B cell (primary cell): Measurements from ENCODE around the gene C20orf141. TPM values are rescaled to one million over a fixed set of nuclear protein-coding genes. Genes with fewer than 3 reads are reported as not detected.

Source experiments
- ATAC-seq: fragments of 200-7000 bp; cut with Tn5 transposase; one replicate; pipeline ENCODE4 v1.10.0; 2021; ENCODE audit warnings: low read depth, mild to moderate bottlenecking, moderate number of reproducible peaks, moderate library complexity
- CTCF ChIA-PET: fragments of 350-600 bp; sonication (Branson Sonifier 250); formaldehyde crosslinking; loops from one replicate; lab custom pipeline; 2021; ENCODE audit warnings: antibody characterized with exemption, inconsistent platforms; lab: Charles Lee
- POLR2A ChIA-PET: fragments of 350-600 bp; sonication (Branson Sonifier 250); formaldehyde crosslinking; loops from one replicate; lab custom pipeline; 2021; ENCODE audit warnings: antibody characterized with exemption; lab: Charles Lee
- DNase-seq: peaks from one replicate; pipeline ENCODE4 v3.0.0; 2013
- H2AFZ ChIP-seq: 2 replicates; pipeline ENCODE4 v1.6.1; 2012; ENCODE audit warnings: mild to moderate bottlenecking, low read depth, low read length; ENCODE audit not compliant: insufficient read depth, poor library complexity, severe bottlenecking
- H3K27ac ChIP-seq, 2 donors: 1 replicate in 1 of 2; 2 replicates in 1 of 2; pipeline ENCODE4 v1.5.1; 2012 to 2013; ENCODE audit warnings: low read length in 2 of 2, mild to moderate bottlenecking in 2 of 2, moderate library complexity in 1 of 2
- H3K27me3 ChIP-seq, 4 experiments: fragments of 200-600 bp in 1 of 4; sonication (generic) in 1 of 4; replicated peaks in 1 of 4; 1 replicate in 2 of 4; 2 replicates in 2 of 4; pipeline versions ENCODE4 v1.6.1 to v1.7.0; 2013 to 2016; ENCODE audit warnings: low read length in 3 of 4, mild to moderate bottlenecking in 2 of 4, mixed read lengths in 1 of 4, moderate library complexity in 1 of 4; ENCODE audit not compliant: insufficient read depth in 4 of 4, control insufficient read depth in 3 of 4; ENCODE audit errors: control extremely low read depth in 1 of 4
- H3K36me3 ChIP-seq, 2 experiments: replicated peaks in 1 of 2; 1 replicate in 1 of 2; 2 replicates in 1 of 2; pipeline versions ENCODE4 v1.6.1 to v1.7.1; 2013; ENCODE audit warnings: low read length in 1 of 2; ENCODE audit not compliant: insufficient read depth in 2 of 2, control insufficient read depth in 1 of 2; ENCODE audit errors: control extremely low read depth in 1 of 2, extremely low read depth in 1 of 2
- H3K4me1 ChIP-seq, 2 donors: fragments of 200-600 bp in 1 of 2; sonication (generic) in 1 of 2; 1 replicate in 1 of 2; 2 replicates in 1 of 2; pipeline versions ENCODE4 v1.5.1 to v1.6.1; 2013 to 2017; ENCODE audit warnings: low read length in 2 of 2; ENCODE audit not compliant: control insufficient read depth in 2 of 2, insufficient read depth in 2 of 2
- H3K4me2 ChIP-seq: replicated peaks from 2 replicates; pipeline ENCODE3; 2012; ENCODE audit warnings: mild to moderate bottlenecking, low read depth, low read length; ENCODE audit not compliant: poor library complexity, severe bottlenecking
- H3K4me3 ChIP-seq, 5 experiments: fragments of 200-600 bp in 1 of 5; sonication (generic) in 1 of 5; 1 replicate in 3 of 5; 2 replicates in 2 of 5; pipeline versions ENCODE4 v1.5.1 to v1.7.0; 2011 to 2016; ENCODE audit warnings: low read length in 4 of 5, mild to moderate bottlenecking in 4 of 5, low read depth in 2 of 5, control low read depth in 1 of 5, moderate library complexity in 1 of 5; ENCODE audit not compliant: insufficient read depth in 1 of 5; ENCODE audit errors: control extremely low read depth in 1 of 5, extremely low read depth in 1 of 5
- H3K79me2 ChIP-seq: fragments of 200-600 bp; sonication (generic); one replicate; pipeline ENCODE4 v1.6.0; 2016; ENCODE audit warnings: low read length; ENCODE audit not compliant: control insufficient read depth, insufficient read depth
- H3K9ac ChIP-seq: fragments of 200-600 bp; sonication (generic); 2 replicates; pipeline ENCODE4 v1.6.1; 2017; ENCODE audit warnings: mild to moderate bottlenecking, low read length, moderate library complexity
- H3K9me3 ChIP-seq, 3 donors: one replicate each; pipeline versions ENCODE4 v1.6.1 to v1.7.1; 2013; ENCODE audit warnings: low read length in 2 of 3; ENCODE audit not compliant: control insufficient read depth in 2 of 3, insufficient read depth in 1 of 3; ENCODE audit errors: control extremely low read depth in 1 of 3
- H4K20me1 ChIP-seq: 2 replicates; pipeline ENCODE4 v1.6.0; 2012; ENCODE audit warnings: mild to moderate bottlenecking, low read length; ENCODE audit not compliant: insufficient read depth, control insufficient read depth, poor library complexity, severe bottlenecking
- H3K27ac Mint-ChIP-seq: one replicate; pipeline ENCODE4 v1.8.0; 2021; ENCODE audit warnings: mixed read lengths
- H3K27me3 Mint-ChIP-seq: one replicate; pipeline ENCODE4 v1.8.0; 2021; ENCODE audit warnings: mixed read lengths
- H3K4me1 Mint-ChIP-seq: one replicate; pipeline ENCODE4 v1.8.0; 2021; ENCODE audit warnings: mixed read lengths
- H3K4me3 Mint-ChIP-seq: one replicate; pipeline ENCODE4 v1.8.0; 2021; ENCODE audit warnings: mixed read lengths
- H3K9me3 Mint-ChIP-seq: one replicate; pipeline ENCODE4 v1.8.0; 2022; ENCODE audit warnings: mixed read lengths; ENCODE audit not compliant: insufficient read depth
- EZH2 ChIP-seq: IDR thresholded peaks from 2 replicates; pipeline ENCODE4 v1.6.1; 2012; ENCODE audit warnings: borderline replicate concordance, low read depth, mild to moderate bottlenecking, moderate library complexity, low read length; ENCODE audit not compliant: insufficient read depth, poor library complexity, severe bottlenecking
- WGBS: methylation state at CpG from one replicate; pipeline ENCODE4 v1.1.5; 2013; ENCODE audit warnings: missing lambda C conversion rate; ENCODE audit not compliant: insufficient coverage; 5-methylcytosine and 5-hydroxymethylcytosine counted together
- intact Hi-C: fragments of 100-400 bp; cut with micrococcal nuclease; formaldehyde crosslinking; loops from one replicate; pipeline ENCODE4 v1.10.0; 2022
- polyA plus RNA-seq: library from polyadenylated mRNA; depleted of rRNA; stranded (reverse); fragments of >200 nt; gene quantifications from 2 replicates; pipeline ENCODE4 v1.2.3, GENCODE V29; 2012
- total RNA-seq, 2 donors: library from RNA; stranded (reverse); fragments of 120-200 nt in 1 of 2; gene quantifications; 1 replicate in 1 of 2; 2 replicates in 1 of 2; pipeline versions ENCODE4 v1.2.3 to v1.2.4, GENCODE V29; 2013 to 2022
- TF ChIP-seq, protein P1 (sequence below): fragments of 200-600 bp; IDR thresholded peaks from one replicate; pipeline ENCODE4 v1.8.0; 2022; ENCODE audit warnings: antibody characterized with exemption, mild to moderate bottlenecking

The C20orf141 gene
- total and polyA plus RNA-seq, 2 donors (not counting 1 experiment from before 2014, with no cell fraction given): not detected

DNA sequence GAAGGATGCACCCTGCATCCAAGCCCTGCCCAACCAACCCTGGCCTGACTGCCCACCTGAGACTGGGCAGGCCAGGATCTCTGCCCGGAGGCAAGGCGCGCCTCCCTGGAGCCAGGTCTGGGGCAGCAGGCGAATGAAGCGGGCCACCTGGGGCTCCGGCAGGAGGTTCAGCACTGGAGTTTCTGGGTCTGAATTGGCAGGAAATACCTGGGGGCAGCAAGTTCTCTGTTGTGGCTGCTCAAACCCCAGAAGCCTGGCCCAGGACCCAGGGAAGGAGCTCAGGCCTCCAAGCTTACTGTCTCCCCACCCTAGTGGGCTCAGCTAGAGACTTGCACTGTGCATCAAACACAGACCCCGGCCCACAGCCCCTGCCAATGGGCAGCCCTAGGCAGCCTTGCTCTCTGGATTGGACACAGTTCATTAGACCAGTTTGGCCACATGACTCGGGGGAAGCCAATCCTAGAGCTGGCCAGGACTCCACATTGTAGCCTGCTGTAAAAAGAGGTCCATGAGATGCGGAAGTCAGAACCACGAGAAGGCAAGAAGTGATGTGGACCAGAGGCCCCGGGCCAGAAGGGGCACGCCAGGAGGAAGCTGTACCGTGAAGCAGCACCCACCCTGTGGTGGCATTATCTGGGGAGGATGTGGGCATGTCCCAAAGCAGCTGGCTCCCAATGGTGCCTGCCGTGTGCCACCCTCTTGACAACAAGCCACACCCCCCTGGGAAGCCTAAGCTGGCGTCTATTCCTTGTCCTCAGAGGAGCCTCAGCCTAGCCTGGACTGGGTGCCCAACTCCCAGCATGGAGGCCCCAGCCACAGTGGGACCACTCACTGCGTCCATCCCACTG lies 17.4 kb upstream of the C20orf141 start:
- peaks cover 0 to 15% (median 0%) of the 10 kb centered on the region in 3 donors for H3K9me3 ChIP-seq
- no peak for ATAC-seq
- 75% methylated on average over 16 of the region's 16 CpGs for WGBS
- peaks cover 22 to 26% of the 10 kb centered on the region in 2 donors for H3K4me1 ChIP-seq
- H3K27ac ChIP-seq: no peak overlapping the region
- no peak for TF ChIP-seq EZH2
- TF ChIP-seq, protein P1, sequence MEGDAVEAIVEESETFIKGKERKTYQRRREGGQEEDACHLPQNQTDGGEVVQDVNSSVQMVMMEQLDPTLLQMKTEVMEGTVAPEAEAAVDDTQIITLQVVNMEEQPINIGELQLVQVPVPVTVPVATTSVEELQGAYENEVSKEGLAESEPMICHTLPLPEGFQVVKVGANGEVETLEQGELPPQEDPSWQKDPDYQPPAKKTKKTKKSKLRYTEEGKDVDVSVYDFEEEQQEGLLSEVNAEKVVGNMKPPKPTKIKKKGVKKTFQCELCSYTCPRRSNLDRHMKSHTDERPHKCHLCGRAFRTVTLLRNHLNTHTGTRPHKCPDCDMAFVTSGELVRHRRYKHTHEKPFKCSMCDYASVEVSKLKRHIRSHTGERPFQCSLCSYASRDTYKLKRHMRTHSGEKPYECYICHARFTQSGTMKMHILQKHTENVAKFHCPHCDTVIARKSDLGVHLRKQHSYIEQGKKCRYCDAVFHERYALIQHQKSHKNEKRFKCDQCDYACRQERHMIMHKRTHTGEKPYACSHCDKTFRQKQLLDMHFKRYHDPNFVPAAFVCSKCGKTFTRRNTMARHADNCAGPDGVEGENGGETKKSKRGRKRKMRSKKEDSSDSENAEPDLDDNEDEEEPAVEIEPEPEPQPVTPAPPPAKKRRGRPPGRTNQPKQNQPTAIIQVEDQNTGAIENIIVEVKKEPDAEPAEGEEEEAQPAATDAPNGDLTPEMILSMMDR: no peak
- ChIA-PET POLR2A (no interaction called here), CTCF (interaction anchor here (0.9 kb wide), 1 partner anchor 24 kb away, joined by 4 read pairs; no protein-coding TSS in a partner anchor)
- intact Hi-C loops: no loop called here
- Mint-ChIP-seq H3K9me3 (no peaks in the 10 kb centered on the region), H3K27ac (no peak overlapping the region), H3K4me1 (peaks cover 32% of the 10 kb centered on the region), H3K4me3 (no peak overlapping the region), H3K27me3 (peaks cover 47% of the 10 kb centered on the region)
- H3K27me3 ChIP-seq: peaks cover 0 to 47% (median 4%) of the 10 kb centered on the region in 4 experiments
- H3K4me3 ChIP-seq: no peak overlapping the region
- H2AFZ ChIP-seq: no peak overlapping the region
- no peak for DNase-seq
- H3K79me2 ChIP-seq: no peaks in the 10 kb centered on the region
- no peaks in the 10 kb centered on the region for H3K36me3 ChIP-seq
- no peaks in the 10 kb centered on the region for H4K20me1 ChIP-seq
- no peak overlapping the region for H3K9ac ChIP-seq
- no peak overlapping the region for H3K4me2 ChIP-seq
